GM12864 (cell line): ENCODE measurements around the gene ELMO1.

Source experiments
- DNase-seq: peaks from one replicate; pipeline ENCODE4 v3.0.0-alpha.2; 2011; ENCODE audit warnings: low read depth
- H3K4me3 ChIP-seq: 2 replicates; pipeline ENCODE4 v1.5.1; 2011; ENCODE audit warnings: mild to moderate bottlenecking, low read depth, low read length, control low read depth
- CTCF ChIP-seq: IDR thresholded peaks from 2 replicates; pipeline ENCODE4 v1.5.1; 2011; ENCODE audit warnings: low read depth, mild to moderate bottlenecking, moderate library complexity, low read length, control low read depth, inconsistent platforms; ENCODE audit errors: missing control alignments

The ELMO1 gene

DNA sequence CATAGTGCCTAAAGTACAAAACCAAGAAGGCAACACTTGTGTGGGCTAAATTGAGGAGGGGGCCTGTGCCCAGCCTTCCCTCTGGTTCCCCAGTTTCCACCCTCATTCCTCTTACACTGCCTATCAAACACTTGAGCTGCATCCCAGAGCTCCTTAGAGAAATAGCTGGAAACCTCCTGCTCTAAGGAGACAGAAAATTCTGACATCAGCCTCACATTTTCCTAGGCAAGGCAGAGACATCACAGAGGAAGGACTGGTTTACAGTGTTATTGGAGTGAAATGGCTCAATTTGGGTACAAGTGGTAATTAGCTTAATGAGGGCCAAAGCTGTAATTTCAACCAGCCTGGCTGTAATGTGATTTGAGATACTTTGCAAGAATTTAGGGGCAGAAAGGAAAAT lies 532.0 kb downstream of the ELMO1 start:
- no peak for TF ChIP-seq CTCF
- no peak overlapping the region for H3K4me3 ChIP-seq
- DNase-seq = no peak

GRCh38 chr7:36916116-36916515 lies 532.5 kb downstream of the ELMO1 start:
- no peak for DNase-seq
- no peak for TF ChIP-seq CTCF

GRCh38 chr7:36911788-36912187 lies 536.9 kb downstream of the ELMO1 start:
- DNase-seq = no peak
- no peak for TF ChIP-seq CTCF
- H3K4me3 ChIP-seq = no peak overlapping the region

More at GRCh38 chr7:36916116-36916515, 532.5 kb downstream of the ELMO1 start:
- no peak overlapping the region for H3K4me3 ChIP-seq

DNA sequence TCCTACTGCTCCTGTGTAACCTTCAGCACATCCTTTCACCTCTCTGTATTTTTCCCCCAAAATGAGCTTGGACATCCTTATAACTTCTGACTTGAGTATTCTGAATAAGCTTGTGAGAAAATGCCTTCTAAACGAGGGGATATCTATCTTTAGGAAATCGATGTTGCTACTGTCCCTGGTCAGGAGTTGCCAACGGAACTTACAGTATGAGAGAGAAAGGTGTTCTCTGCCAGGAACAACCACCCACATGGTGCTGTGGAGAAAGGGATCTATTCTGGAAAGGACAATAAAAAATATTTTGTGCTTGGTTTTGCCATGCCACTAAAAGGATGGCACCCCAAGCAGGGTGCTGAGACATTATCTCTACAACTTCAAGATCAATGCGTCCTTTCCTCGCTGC lies 537.8 kb downstream of the ELMO1 start:
- no peak for DNase-seq
- TF ChIP-seq CTCF = no peak
- no peak overlapping the region for H3K4me3 ChIP-seq

GRCh38 chr7:36910401-36910800 lies 538.3 kb downstream of the ELMO1 start:
- no peak overlapping the region for H3K4me3 ChIP-seq
- DNase-seq = no peak
- no peak for TF ChIP-seq CTCF

GRCh38 chr7:36906956-36907635 lies 541.6 kb downstream of the ELMO1 start:
- H3K4me3 ChIP-seq = no peak overlapping the region
- TF ChIP-seq CTCF = no peak
- DNase-seq = no peak

DNA sequence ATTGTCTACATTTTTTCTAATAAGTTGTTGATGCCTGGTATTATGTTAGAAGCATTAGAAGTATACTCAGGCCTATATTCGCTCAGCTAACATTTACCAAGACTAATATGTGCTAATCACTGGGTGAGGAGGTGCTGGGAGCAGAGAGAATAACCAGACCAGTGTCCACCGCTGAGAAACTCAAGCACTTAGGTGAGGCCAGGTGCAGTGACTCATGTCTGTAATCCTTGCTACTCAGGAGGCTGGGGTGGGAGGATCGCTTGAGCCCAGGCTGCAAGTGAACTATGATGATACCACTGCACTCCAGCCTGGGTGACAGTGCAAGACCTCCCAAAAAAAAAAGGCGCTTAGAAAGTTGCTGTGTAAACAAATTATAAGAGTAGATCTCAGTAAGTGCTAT lies 542.2 kb downstream of the ELMO1 start:
- H3K4me3 ChIP-seq = no peak overlapping the region
- TF ChIP-seq CTCF = no peak
- no peak for DNase-seq
